Vagina (tissue), 2 donors: ENCODE measurements around the gene DPCD. TPM values are rescaled to one million over a fixed set of nuclear protein-coding genes. Genes with fewer than 3 reads are reported as not detected.

Source experiments
- DNase-seq, 2 donors: peaks; one replicate each; pipeline ENCODE4 v3.0.0-alpha.2; 2017; ENCODE audit errors: extremely low spot score in 2 of 2
- H3K27ac ChIP-seq: fragments of 200-600 bp; sonication (generic); one replicate; pipeline ENCODE4 v1.5.1; 2019
- H3K27me3 ChIP-seq: fragments of 200-600 bp; sonication (generic); one replicate; pipeline ENCODE4 v1.5.1; 2019
- H3K36me3 ChIP-seq, 2 donors: fragments of 200-600 bp; sonication (generic); one replicate each; pipeline ENCODE4 v1.5.1; 2017 to 2019
- H3K4me1 ChIP-seq: fragments of 200-600 bp; sonication (generic); one replicate; pipeline ENCODE4 v1.5.1; 2019
- H3K4me3 ChIP-seq, 2 donors: fragments of 200-600 bp; sonication (generic); 1 replicate in 1 of 2; 2 replicates in 1 of 2; pipeline ENCODE4 v1.5.1; 2016 to 2019
- H3K9me3 ChIP-seq: fragments of 200-600 bp; sonication (generic); one replicate; pipeline ENCODE4 v1.5.1; 2019
- POLR2A ChIP-seq, 2 donors: fragments of 450-650 bp; IDR thresholded peaks; one replicate each; pipeline ENCODE4 v1.6.1; 2017; ENCODE audit warnings: antibody characterized with exemption in 2 of 2, mild to moderate bottlenecking in 2 of 2, moderate library complexity in 2 of 2
- POLR2AphosphoS5 ChIP-seq, 2 donors: sonication (generic); formaldehyde crosslinking; IDR thresholded peaks; one replicate each; pipeline ENCODE4 v1.9.0; 2017; ENCODE audit warnings: antibody characterized with exemption in 2 of 2, mild to moderate bottlenecking in 2 of 2, low read depth in 1 of 2; ENCODE audit not compliant: insufficient read depth in 1 of 2
- intact Hi-C: fragments of 100-400 bp; cut with DNase I; formaldehyde crosslinking; loops from one replicate; pipeline ENCODE4 v1.15.1; 2023
- total RNA-seq: library from RNA; depleted of rRNA; stranded (reverse); fragments of >200 nt; gene quantifications from one replicate; pipeline ENCODE4 v1.2.3, GENCODE V29; 2016
- TF ChIP-seq, protein P1 (sequence below), 3 experiments: fragments of 450-650 bp in 2 of 3; fragments of 200-600 bp in 1 of 3; sonication (generic) in 1 of 3; IDR thresholded peaks; one replicate each; pipeline ENCODE4 v1.5.1; 2017 to 2019; ENCODE audit warnings: antibody characterized with exemption in 3 of 3, mild to moderate bottlenecking in 2 of 3, moderate library complexity in 2 of 3

The DPCD gene
- total RNA-seq, 1 donor from 2014 or later, result 13.8 TPM

DNA sequence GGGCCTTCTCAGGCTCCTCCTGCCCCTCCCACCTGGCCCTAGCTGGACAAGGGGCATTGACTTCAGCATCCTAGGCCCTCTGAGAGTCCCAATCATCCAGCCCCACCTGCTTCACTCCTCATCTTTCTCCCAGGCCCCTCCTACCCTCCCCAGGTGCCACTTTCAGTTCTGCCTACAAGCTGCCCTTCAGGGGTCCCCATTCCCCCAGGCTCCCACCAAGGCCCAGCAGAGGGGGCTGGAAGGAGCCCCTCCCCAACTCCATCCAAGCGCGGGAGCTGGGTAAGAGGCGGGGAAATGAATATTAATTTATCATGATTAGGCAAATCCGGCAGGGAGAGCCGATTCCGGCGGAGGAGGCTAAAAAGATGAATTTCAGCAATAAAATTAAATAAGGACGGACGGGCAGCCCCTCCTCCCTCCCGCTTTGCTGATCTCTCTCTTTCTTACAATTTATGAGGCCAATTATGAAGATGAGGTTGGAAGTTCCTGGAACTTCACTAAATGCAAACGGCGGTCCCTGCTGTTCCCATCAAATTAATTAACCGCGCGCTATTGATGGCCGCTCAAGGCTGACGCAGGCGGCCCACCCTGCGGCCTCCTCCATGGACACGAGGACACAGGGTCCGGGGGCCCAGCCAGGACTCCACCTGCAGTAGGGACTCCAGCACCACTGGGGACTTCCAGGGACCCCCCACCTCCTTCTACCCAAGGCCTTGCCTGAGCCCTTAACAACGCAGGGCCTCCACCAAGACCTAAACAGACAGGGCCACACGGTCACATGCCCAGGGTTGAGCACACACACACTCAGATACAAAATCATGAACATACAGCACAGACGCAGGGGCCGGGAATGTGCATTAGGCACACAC is 14.0 kb upstream of the DPCD start:
- TF ChIP-seq, protein P1, sequence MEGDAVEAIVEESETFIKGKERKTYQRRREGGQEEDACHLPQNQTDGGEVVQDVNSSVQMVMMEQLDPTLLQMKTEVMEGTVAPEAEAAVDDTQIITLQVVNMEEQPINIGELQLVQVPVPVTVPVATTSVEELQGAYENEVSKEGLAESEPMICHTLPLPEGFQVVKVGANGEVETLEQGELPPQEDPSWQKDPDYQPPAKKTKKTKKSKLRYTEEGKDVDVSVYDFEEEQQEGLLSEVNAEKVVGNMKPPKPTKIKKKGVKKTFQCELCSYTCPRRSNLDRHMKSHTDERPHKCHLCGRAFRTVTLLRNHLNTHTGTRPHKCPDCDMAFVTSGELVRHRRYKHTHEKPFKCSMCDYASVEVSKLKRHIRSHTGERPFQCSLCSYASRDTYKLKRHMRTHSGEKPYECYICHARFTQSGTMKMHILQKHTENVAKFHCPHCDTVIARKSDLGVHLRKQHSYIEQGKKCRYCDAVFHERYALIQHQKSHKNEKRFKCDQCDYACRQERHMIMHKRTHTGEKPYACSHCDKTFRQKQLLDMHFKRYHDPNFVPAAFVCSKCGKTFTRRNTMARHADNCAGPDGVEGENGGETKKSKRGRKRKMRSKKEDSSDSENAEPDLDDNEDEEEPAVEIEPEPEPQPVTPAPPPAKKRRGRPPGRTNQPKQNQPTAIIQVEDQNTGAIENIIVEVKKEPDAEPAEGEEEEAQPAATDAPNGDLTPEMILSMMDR (IDR thresholded peaks at IDR 0.05), result no peak
- no peak for TF ChIP-seq POLR2A (IDR thresholded peaks at IDR 0.05)
- no peak for TF ChIP-seq POLR2AphosphoS5 (IDR thresholded peaks at IDR 0.05; ENCODE audit: insufficient read depth in 1 of 2, low read depth in 1 of 2)
- intact Hi-C loops, result no loop called here
- H3K27ac ChIP-seq, result no peak overlapping the region
- peaks cover 0 to 5% of the 10 kb centered on the region in 2 donors for H3K36me3 ChIP-seq
- H3K9me3 ChIP-seq, result peaks cover 7% of the 10 kb centered on the region
- peaks cover 17% of the 10 kb centered on the region for H3K4me1 ChIP-seq
- peaks cover 6% of the 10 kb centered on the region for H3K27me3 ChIP-seq
- DNase-seq, result no peak
- H3K4me3 ChIP-seq, result no peak overlapping the region

DNA sequence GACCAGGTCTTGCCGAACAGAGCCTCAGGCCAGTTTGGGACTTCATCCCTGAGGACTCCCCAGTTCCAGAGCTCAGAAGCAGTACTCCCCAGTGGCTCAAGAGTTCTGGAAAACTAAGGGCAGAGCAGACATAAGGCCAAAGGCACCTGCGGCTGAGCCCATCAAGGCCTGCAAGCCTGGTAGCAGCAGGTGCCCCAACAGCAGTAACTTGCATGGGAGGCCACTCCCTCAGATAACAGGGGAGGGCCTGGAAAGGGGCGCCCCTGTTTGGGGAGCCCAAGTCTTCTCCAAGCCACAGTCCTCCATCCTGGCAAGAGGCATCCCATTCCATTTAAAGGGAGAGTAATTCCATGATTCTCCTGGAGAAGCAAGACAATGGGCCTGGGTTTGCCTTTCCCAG is 13.0 kb upstream of the DPCD start:
- Histone ChIP-seq H3K36me3 (peaks cover 0 to 15% of the 10 kb centered on the region in 2 donors), H3K27ac (no peak overlapping the region), H3K4me3 (no peak overlapping the region), H3K27me3 (no peaks in the 10 kb centered on the region), H3K9me3 (peaks cover 7% of the 10 kb centered on the region), H3K4me1 (peaks cover 9% of the 10 kb centered on the region)
- intact Hi-C loops, result no loop called here
- DNase-seq, result no peak
- TF ChIP-seq POLR2AphosphoS5 (IDR thresholded peaks at IDR 0.05; ENCODE audit: insufficient read depth in 1 of 2, low read depth in 1 of 2) (no peak), POLR2A (IDR thresholded peaks at IDR 0.05) (no peak)
- TF ChIP-seq, protein P1 (IDR thresholded peaks at IDR 0.05), result no peak

DNA sequence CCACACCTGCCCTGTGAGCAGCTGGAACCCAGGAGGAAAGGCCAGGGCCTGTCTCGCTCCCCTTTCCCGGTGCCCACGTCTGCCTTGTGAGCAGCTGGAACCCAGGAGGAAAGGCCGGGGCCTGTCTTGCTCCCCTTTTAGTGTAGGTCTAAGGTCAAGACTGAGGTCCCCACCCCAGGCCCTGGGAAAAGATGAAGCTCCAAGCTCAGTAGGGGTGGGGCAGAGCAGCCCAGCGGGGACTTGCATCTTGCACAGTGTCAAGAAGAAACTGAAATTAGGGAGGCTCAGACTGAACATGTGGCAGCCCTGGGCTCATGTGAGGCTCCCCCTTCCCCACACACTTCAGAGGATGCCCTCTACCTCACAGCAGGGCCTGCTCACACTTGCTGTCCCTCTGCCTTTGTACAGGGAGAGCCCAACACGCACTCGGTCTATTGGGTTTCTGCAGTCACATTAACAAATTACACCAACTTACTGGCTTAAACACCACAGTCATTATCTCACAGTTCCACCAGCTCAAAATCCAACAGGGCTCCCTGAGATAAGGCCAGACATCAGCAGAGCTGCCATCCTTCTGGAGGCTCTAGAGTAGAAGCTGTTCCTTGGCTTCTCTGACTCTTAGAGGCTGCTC is 12.4 kb upstream of the DPCD start:
- peaks cover 7% of the 10 kb centered on the region for H3K9me3 ChIP-seq
- TF ChIP-seq POLR2A (IDR thresholded peaks at IDR 0.05) (no peak), POLR2AphosphoS5 (IDR thresholded peaks at IDR 0.05; ENCODE audit: insufficient read depth in 1 of 2, low read depth in 1 of 2) (no peak)
- TF ChIP-seq, protein P1 (IDR thresholded peaks at IDR 0.05), result no peak
- no peak overlapping the region for H3K4me3 ChIP-seq
- no peaks in the 10 kb centered on the region for H3K27me3 ChIP-seq
- H3K4me1 ChIP-seq, result peaks cover 4% of the 10 kb centered on the region
- peaks cover 0 to 20% of the 10 kb centered on the region in 2 donors for H3K36me3 ChIP-seq
- intact Hi-C loops, result no loop called here
- no peak overlapping the region for H3K27ac ChIP-seq
- no peak for DNase-seq

DNA sequence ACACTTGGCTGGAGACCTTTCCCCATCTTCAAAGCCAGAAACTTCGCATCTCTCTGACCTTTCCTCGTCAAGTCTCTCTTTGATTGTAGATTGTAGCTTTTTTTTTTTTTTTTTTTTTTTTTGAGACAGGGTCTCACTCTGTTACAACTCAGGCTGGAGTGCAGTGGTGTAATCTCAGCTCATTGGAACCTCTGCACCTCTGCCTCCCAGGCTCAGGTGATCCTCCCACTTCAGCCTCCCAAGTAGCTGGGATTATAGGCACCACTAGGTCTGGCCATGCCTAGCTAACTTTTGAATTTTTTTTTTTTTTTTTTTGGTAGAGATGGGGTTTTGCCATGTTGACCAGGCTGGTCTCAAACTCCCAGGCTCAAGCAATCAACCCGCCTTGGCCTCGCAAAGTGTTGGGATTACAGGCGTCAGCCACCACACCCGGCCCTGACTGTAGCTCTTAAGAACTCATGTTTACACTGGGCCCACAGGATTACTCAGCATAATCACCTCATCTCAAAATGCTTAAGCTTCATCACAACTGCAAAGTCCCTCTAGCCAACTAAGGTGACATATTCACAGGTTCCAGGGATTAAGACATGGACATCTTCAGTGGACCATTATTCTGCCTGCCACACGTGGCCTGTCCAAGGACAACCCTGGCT is 11.8 kb upstream of the DPCD start:
- DNase-seq, result no peak
- Histone ChIP-seq H3K36me3 (peaks cover 0 to 26% of the 10 kb centered on the region in 2 donors), H3K27ac (no peak overlapping the region), H3K27me3 (no peaks in the 10 kb centered on the region), H3K4me3 (no peak overlapping the region), H3K9me3 (peaks cover 7% of the 10 kb centered on the region), H3K4me1 (no peaks in the 10 kb centered on the region)
- TF ChIP-seq POLR2A (IDR thresholded peaks at IDR 0.05), result no peak
- no peak for TF ChIP-seq POLR2AphosphoS5 (IDR thresholded peaks at IDR 0.05; ENCODE audit: insufficient read depth in 1 of 2, low read depth in 1 of 2)
- TF ChIP-seq, protein P1 (IDR thresholded peaks at IDR 0.05), result no peak
- intact Hi-C loops, result no loop called here
